Endothelial cell of umbilical vein (primary cell): ENCODE results near the gene DSP. TPM values are rescaled to one million over a fixed set of nuclear protein-coding genes. Genes with fewer than 3 reads are reported as not detected.

Source experiments
- BruUV-seq: library from RNA; stranded (reverse); fragments of 400-500 nt; replicated peaks from 2 replicates; lab custom pipeline; 2021; lab: Mats Ljungman, UMichigan
- CTCF ChIA-PET: fragments of 300-600, 350-600 bp; sonication (Branson Sonifier 250); formaldehyde crosslinking; loops from one replicate; lab custom pipeline; 2021; ENCODE audit warnings: antibody characterized with exemption, inconsistent platforms; lab: Charles Lee
- POLR2A ChIA-PET: fragments of 300-600, 350-600 bp; sonication (Branson Sonifier 250); formaldehyde crosslinking; loops from one replicate; lab custom pipeline; 2021; ENCODE audit warnings: antibody characterized with exemption, inconsistent platforms; lab: Charles Lee
- DNase-seq: peaks from one replicate; pipeline ENCODE4 v3.0.0-alpha.2; 2011; ENCODE audit warnings: low read depth, low spot score
- FAIRE-seq: peaks from 2 replicates; lab custom pipeline; 2011; peaks lifted over from hg19 to GRCh38; lab: Jason Lieb, UNC
- H2AFZ ChIP-seq: 2 replicates; pipeline ENCODE4 v1.6.0; 2012; ENCODE audit warnings: low read depth, low read length, control low read depth, inconsistent platforms
- H3K27ac ChIP-seq: 2 replicates; pipeline ENCODE4 v1.5.1; 2011; ENCODE audit warnings: low read depth, mild to moderate bottlenecking, control low read depth, low read length, moderate library complexity; ENCODE audit not compliant: insufficient read depth
- H3K27me3 ChIP-seq, 2 experiments: 2 replicates each; pipeline versions ENCODE4 v1.6.0 to v1.6.1; 2011; ENCODE audit warnings: low read length in 2 of 2, mixed read lengths in 1 of 2; ENCODE audit not compliant: control insufficient read depth in 2 of 2, insufficient read depth in 2 of 2
- H3K36me3 ChIP-seq, 2 experiments: 2 replicates in 1 of 2; 3 replicates in 1 of 2; pipeline ENCODE4 v1.5.1; 2011; ENCODE audit warnings: low read length in 2 of 2, mild to moderate bottlenecking in 1 of 2, moderate library complexity in 1 of 2; ENCODE audit not compliant: control insufficient read depth in 2 of 2, insufficient read depth in 2 of 2; ENCODE audit errors: extremely low read depth in 1 of 2
- H3K4me1 ChIP-seq: 3 replicates; pipeline ENCODE4 v1.5.1; 2011; ENCODE audit warnings: mild to moderate bottlenecking, low read length; ENCODE audit not compliant: control insufficient read depth, insufficient read depth; ENCODE audit errors: extremely low read depth
- H3K4me2 ChIP-seq: 2 replicates; pipeline ENCODE4 v1.6.1; 2011; ENCODE audit warnings: low read length, control low read depth, mixed read lengths; ENCODE audit not compliant: insufficient read depth
- H3K4me3 ChIP-seq, 3 experiments: fragments of 200-600 bp in 1 of 3; sonication (generic), shearing (Covaris generic) in 1 of 3; replicated peaks in 1 of 3; 2 replicates each; pipeline ENCODE4 v1.5.1; 2011 to 2016; ENCODE audit warnings: control low read depth in 3 of 3, low read length in 3 of 3, mild to moderate bottlenecking in 2 of 3, inconsistent platforms in 1 of 3, low read depth in 1 of 3, moderate library complexity in 1 of 3; ENCODE audit not compliant: insufficient read depth in 1 of 3
- H3K79me2 ChIP-seq: 2 replicates; pipeline ENCODE4 v1.6.0; 2012; ENCODE audit warnings: low read length, inconsistent platforms; ENCODE audit not compliant: control insufficient read depth, insufficient read depth
- H3K9ac ChIP-seq: replicated peaks from 2 replicates; pipeline ENCODE3; 2011; ENCODE audit warnings: low read length, control low read depth; ENCODE audit not compliant: insufficient read depth; ENCODE audit errors: extremely low read depth
- H3K9me1 ChIP-seq: replicated peaks from 3 replicates; pipeline ENCODE4 v1.6.0; 2011; ENCODE audit warnings: mild to moderate bottlenecking, low read length; ENCODE audit not compliant: control insufficient read depth, insufficient read depth; ENCODE audit errors: extremely low read depth
- H3K9me3 ChIP-seq: replicated peaks from 2 replicates; pipeline ENCODE4 v1.5.1; 2012; ENCODE audit warnings: low read length, inconsistent platforms; ENCODE audit not compliant: control insufficient read depth, insufficient read depth
- H4K20me1 ChIP-seq: replicated peaks from 2 replicates; pipeline ENCODE3; 2011; ENCODE audit warnings: mild to moderate bottlenecking, low read length; ENCODE audit not compliant: control insufficient read depth, insufficient read depth; ENCODE audit errors: extremely low read depth
- CTCF ChIP-seq, 2 donors: IDR thresholded peaks; 1 replicate in 1 of 2; 2 replicates in 1 of 2; pipeline ENCODE4 v1.5.1; 2011; ENCODE audit warnings: low read length in 2 of 2, mild to moderate bottlenecking in 2 of 2, moderate library complexity in 2 of 2, control low read depth in 1 of 2, inconsistent platforms in 1 of 2, low read depth in 1 of 2; ENCODE audit not compliant: insufficient read depth in 1 of 2; ENCODE audit errors: extremely low read depth in 1 of 2
- EZH2 ChIP-seq: IDR thresholded peaks from 2 replicates; pipeline ENCODE4 v1.6.1; 2012; ENCODE audit warnings: borderline replicate concordance, low read depth, mild to moderate bottlenecking, moderate library complexity, low read length, inconsistent platforms; ENCODE audit not compliant: severe bottlenecking
- FOS ChIP-seq: IDR thresholded peaks from 2 replicates; pipeline ENCODE4 v1.6.1; 2011; ENCODE audit warnings: mild to moderate bottlenecking, low read length, moderate library complexity, borderline replicate concordance; ENCODE audit not compliant: insufficient read depth
- GATA2 ChIP-seq: IDR thresholded peaks from 2 replicates; pipeline ENCODE4 v1.7.0; 2011; ENCODE audit warnings: low read depth, mild to moderate bottlenecking, moderate library complexity, mixed read lengths, low read length; ENCODE audit not compliant: insufficient read length, insufficient read depth
- JUN ChIP-seq: IDR thresholded peaks from 2 replicates; pipeline ENCODE4 v1.6.1; 2011; ENCODE audit warnings: borderline replicate concordance, low read depth; ENCODE audit not compliant: insufficient read length, insufficient read depth
- MAX ChIP-seq: IDR thresholded peaks from 2 replicates; pipeline ENCODE4 v1.6.1; 2011; ENCODE audit not compliant: insufficient read depth, insufficient read length
- MYC ChIP-seq: IDR thresholded peaks from one replicate; pipeline ENCODE4 v1.6.1; 2011; ENCODE audit warnings: mild to moderate bottlenecking, low read depth, low read length
- POLR2A ChIP-seq: IDR thresholded peaks from 2 replicates; pipeline ENCODE4 v1.6.1; 2012; ENCODE audit warnings: low read depth, mild to moderate bottlenecking, control low read depth, low read length
- POLR2AphosphoS5 ChIP-seq: IDR thresholded peaks from 2 replicates; pipeline ENCODE4 v1.6.1; 2012; ENCODE audit warnings: low read depth, mild to moderate bottlenecking, control low read depth, low read length, moderate library complexity; ENCODE audit not compliant: insufficient read depth
- dilution Hi-C: fragments of 300-500 bp; cut with MboI; formaldehyde crosslinking; loops from one replicate; pipeline ENCODE4 v1.15.0; 2019; ENCODE audit warnings: low sequenced_read_pairs; ENCODE audit not compliant: extremely low pct_ligation_motif_present
- intact Hi-C: fragments of 100-400 bp; cut with micrococcal nuclease; formaldehyde crosslinking; loops from one replicate; pipeline ENCODE4 v1.10.0; 2022
- polyA plus RNA-seq, 4 experiments: library from polyadenylated mRNA; depleted of rRNA in 3 of 4; stranded (reverse) in 3 of 4; unstranded in 1 of 4; fragments of >200 nt; gene quantifications; 2 replicates each; pipeline versions ENCODE4 v1.2.1 to v1.2.3, GENCODE V29; 2011 to 2012; ENCODE audit warnings: missing spikeins in 1 of 4
- total RNA-seq: library from RNA; stranded (reverse); gene quantifications from 2 replicates; pipeline ENCODE4 v1.2.3, GENCODE V29; 2021

Gene DSP
- total and polyA plus RNA-seq, 2 donors (not counting 3 experiments of a cell fraction or from before 2014, with no cell fraction given), result 0.03 to 0.77 TPM

GRCh38 chr6:7545316-7546019 lies 4.0 kb downstream of the DSP start:
- no peak overlapping the region for H3K4me3 ChIP-seq

GRCh38 chr6:7546020-7546369 lies 4.5 kb downstream of the DSP start:
- peaks cover 31 to 59% of the 10 kb centered on the region in 2 experiments for H3K27me3 ChIP-seq
- dilution Hi-C loops, result no loop called here
- intact Hi-C loops, result no loop called here
- H2AFZ ChIP-seq, result no peak overlapping the region
- H3K9me1 ChIP-seq, result no peaks in the 10 kb centered on the region
- H3K4me2 ChIP-seq, result no peak overlapping the region
- H4K20me1 ChIP-seq, result no peaks in the 10 kb centered on the region
- ChIA-PET CTCF (interaction anchor here (0.5 to 1.1 kb wide), 3 partner anchors 8 to 246 kb away, joined by 3 read pairs; partner anchors contain the start of gene SNRNP48), POLR2A (no interaction called here)
- no peak overlapping the region for H3K4me3 ChIP-seq
- no peaks in the 10 kb centered on the region for H3K79me2 ChIP-seq
- no peaks in the 10 kb centered on the region for H3K9me3 ChIP-seq
- FAIRE-seq, result no peak
- H3K9ac ChIP-seq, result no peak overlapping the region
- no peak overlapping the region for H3K27ac ChIP-seq
- no peak for TF ChIP-seq MAX
- no peak for TF ChIP-seq POLR2A
- no peak for TF ChIP-seq CTCF (IDR thresholded peaks at IDR 0.05; ENCODE audit: extremely low read depth in 1 of 2, insufficient read depth in 1 of 2, low read depth in 1 of 2, low read length in 2 of 2)
- no peak for TF ChIP-seq FOS
- no peak for TF ChIP-seq JUN
- TF ChIP-seq EZH2, result no peak
- TF ChIP-seq POLR2AphosphoS5, result no peak
- TF ChIP-seq MYC, result no peak
- TF ChIP-seq GATA2, result no peak
- no peaks in the 10 kb centered on the region for H3K36me3 ChIP-seq
- peaks cover 10% of the 10 kb centered on the region for H3K4me1 ChIP-seq
- no peak for DNase-seq
- no TSS peak for BruUV-seq

More at GRCh38 chr6:7545316-7546019, 4.0 kb downstream of the DSP start:
- Histone ChIP-seq H3K79me2 (no peaks in the 10 kb centered on the region), H4K20me1 (no peaks in the 10 kb centered on the region), H3K27ac (no peak overlapping the region), H3K9ac (no peak overlapping the region), H3K36me3 (no peaks in the 10 kb centered on the region), H3K9me1 (no peaks in the 10 kb centered on the region), H3K4me1 (peaks cover 10% of the 10 kb centered on the region), H3K9me3 (no peaks in the 10 kb centered on the region), H2AFZ (no peak overlapping the region), H3K4me2 (no peak overlapping the region), H3K27me3 (peaks cover 36 to 64% of the 10 kb centered on the region in 2 experiments)
- dilution Hi-C loops, result no loop called here
- no peak for DNase-seq
- POLR2A ChIA-PET, result no interaction called here
- BruUV-seq, result no TSS peak
- no peak for FAIRE-seq
- TF ChIP-seq JUN (no peak), POLR2A (no peak), POLR2AphosphoS5 (no peak)
- intact Hi-C loops, result no loop called here
- CTCF ChIA-PET, result interaction anchor here (0.9 to 1.1 kb wide), 2 partner anchors 9 to 44 kb away, joined by 3 read pairs; partner anchors contain the start of gene SNRNP48
